ENCODE data around the gene ABCD3. TPM values are rescaled to one million over a fixed set of nuclear protein-coding genes. Genes with fewer than 3 reads are reported as not detected.

ABCD3 gene
- total and polyA plus RNA-seq, 2 of the 13 experiments (the other 11 are each of a cell fraction or from before 2014, with no cell fraction given) = 27.5 to 166 TPM

DNA sequence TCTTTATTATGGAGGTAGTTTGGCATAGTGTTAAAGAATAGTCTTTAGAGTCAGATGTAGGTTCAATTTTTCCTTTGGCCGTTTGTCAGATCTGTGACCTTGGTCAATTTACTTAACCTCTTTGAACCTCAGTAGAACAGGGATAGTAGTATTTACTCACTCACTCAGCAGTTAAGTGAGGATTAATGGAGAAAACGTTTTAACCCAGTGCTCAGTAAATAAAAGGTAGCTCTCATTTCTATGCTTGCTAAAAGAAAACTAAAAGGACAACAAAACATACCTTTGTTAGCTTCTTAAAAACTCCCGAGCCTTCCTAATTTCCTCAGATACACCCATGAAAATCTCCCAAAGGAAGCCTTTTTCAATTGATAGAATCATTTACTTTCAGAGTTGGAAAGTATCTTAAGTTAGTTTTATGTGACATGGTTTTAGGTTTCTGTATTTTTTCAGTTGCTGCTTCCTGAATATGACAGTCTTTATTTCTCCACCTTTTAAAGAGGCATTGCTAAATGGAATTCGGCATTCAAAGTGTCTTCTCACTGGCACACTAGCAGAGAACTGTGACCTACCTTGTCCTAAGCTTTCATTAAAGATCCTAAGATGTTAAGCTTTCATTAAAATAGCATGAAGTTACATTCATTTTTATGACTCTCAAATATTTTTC is 7.8 kb downstream of the ABCD3 start (continued):
- TF ChIP-seq CHD4 (IDR thresholded peaks at IDR 0.05; ENCODE audit: borderline replicate concordance, low read length) (no peak), MLLT10 (CRISPR knock-in tag; IDR thresholded peaks at IDR 0.05) (no peak), RFX5 (IDR thresholded peaks at IDR 0.05; ENCODE audit: low read depth, low read length) (no peak), STAG1 (CRISPR knock-in tag; IDR thresholded peaks at IDR 0.05) (0 out of 2 replicates have a peak, but pooled peaks have one; percentile 3), ZNF432 (CRISPR knock-in tag; IDR thresholded peaks at IDR 0.05; ENCODE audit: borderline replicate concordance) (no peak), ZNF124 (CRISPR knock-in tag; IDR thresholded peaks at IDR 0.05) (no peak), POLR2AphosphoS2 (IDR thresholded peaks at IDR 0.05; ENCODE audit: low read depth, low read length) (no peak), ZBTB42 (CRISPR knock-in tag; IDR thresholded peaks at IDR 0.05) (no peak)
- TF ChIP-seq, protein P1, sequence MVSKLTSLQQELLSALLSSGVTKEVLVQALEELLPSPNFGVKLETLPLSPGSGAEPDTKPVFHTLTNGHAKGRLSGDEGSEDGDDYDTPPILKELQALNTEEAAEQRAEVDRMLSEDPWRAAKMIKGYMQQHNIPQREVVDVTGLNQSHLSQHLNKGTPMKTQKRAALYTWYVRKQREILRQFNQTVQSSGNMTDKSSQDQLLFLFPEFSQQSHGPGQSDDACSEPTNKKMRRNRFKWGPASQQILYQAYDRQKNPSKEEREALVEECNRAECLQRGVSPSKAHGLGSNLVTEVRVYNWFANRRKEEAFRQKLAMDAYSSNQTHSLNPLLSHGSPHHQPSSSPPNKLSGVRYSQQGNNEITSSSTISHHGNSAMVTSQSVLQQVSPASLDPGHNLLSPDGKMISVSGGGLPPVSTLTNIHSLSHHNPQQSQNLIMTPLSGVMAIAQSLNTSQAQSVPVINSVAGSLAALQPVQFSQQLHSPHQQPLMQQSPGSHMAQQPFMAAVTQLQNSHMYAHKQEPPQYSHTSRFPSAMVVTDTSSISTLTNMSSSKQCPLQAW (CRISPR knock-in tag; IDR thresholded peaks at IDR 0.05) = no peak
- TF ChIP-seq, protein P2, sequence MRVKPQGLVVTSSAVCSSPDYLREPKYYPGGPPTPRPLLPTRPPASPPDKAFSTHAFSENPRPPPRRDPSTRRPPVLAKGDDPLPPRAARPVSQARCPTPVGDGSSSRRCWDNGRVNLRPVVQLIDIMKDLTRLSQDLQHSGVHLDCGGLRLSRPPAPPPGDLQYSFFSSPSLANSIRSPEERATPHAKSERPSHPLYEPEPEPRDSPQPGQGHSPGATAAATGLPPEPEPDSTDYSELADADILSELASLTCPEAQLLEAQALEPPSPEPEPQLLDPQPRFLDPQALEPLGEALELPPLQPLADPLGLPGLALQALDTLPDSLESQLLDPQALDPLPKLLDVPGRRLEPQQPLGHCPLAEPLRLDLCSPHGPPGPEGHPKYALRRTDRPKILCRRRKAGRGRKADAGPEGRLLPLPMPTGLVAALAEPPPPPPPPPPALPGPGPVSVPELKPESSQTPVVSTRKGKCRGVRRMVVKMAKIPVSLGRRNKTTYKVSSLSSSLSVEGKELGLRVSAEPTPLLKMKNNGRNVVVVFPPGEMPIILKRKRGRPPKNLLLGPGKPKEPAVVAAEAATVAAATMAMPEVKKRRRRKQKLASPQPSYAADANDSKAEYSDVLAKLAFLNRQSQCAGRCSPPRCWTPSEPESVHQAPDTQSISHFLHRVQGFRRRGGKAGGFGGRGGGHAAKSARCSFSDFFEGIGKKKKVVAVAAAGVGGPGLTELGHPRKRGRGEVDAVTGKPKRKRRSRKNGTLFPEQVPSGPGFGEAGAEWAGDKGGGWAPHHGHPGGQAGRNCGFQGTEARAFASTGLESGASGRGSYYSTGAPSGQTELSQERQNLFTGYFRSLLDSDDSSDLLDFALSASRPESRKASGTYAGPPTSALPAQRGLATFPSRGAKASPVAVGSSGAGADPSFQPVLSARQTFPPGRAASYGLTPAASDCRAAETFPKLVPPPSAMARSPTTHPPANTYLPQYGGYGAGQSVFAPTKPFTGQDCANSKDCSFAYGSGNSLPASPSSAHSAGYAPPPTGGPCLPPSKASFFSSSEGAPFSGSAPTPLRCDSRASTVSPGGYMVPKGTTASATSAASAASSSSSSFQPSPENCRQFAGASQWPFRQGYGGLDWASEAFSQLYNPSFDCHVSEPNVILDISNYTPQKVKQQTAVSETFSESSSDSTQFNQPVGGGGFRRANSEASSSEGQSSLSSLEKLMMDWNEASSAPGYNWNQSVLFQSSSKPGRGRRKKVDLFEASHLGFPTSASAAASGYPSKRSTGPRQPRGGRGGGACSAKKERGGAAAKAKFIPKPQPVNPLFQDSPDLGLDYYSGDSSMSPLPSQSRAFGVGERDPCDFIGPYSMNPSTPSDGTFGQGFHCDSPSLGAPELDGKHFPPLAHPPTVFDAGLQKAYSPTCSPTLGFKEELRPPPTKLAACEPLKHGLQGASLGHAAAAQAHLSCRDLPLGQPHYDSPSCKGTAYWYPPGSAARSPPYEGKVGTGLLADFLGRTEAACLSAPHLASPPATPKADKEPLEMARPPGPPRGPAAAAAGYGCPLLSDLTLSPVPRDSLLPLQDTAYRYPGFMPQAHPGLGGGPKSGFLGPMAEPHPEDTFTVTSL (CRISPR knock-in tag; IDR thresholded peaks at IDR 0.05; ENCODE audit: borderline replicate concordance) = peak; percentile 98
- TF ChIP-seq, protein P3, sequence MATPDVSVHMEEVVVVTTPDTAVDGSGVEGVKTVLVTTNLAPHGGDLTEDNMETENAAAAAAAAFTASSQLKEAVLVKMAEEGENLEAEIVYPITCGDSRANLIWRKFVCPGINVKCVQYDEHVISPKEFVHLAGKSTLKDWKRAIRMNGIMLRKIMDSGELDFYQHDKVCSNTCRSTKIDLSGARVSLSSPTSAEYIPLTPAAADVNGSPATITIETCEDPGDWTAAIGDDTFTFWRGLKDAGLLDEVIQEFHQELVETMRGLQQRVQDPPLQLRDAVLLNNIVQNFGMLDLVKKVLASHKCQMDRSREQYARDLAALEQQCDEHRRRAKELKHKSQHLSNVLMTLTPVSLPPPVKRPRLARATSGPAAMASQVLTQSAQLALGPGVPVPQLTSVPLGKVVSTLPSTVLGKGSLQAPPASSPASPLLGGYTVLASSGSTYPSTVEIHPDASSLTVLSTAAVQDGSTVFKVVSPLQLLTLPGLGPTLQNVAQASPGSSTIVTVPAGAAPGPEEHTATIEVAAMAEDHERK (CRISPR knock-in tag; IDR thresholded peaks at IDR 0.05; ENCODE audit: low read depth) = no peak
- TF ChIP-seq, protein P4, sequence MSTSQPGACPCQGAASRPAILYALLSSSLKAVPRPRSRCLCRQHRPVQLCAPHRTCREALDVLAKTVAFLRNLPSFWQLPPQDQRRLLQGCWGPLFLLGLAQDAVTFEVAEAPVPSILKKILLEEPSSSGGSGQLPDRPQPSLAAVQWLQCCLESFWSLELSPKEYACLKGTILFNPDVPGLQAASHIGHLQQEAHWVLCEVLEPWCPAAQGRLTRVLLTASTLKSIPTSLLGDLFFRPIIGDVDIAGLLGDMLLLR (CRISPR knock-in tag; IDR thresholded peaks at IDR 0.05) = no peak
- TF ChIP-seq, protein P5, sequence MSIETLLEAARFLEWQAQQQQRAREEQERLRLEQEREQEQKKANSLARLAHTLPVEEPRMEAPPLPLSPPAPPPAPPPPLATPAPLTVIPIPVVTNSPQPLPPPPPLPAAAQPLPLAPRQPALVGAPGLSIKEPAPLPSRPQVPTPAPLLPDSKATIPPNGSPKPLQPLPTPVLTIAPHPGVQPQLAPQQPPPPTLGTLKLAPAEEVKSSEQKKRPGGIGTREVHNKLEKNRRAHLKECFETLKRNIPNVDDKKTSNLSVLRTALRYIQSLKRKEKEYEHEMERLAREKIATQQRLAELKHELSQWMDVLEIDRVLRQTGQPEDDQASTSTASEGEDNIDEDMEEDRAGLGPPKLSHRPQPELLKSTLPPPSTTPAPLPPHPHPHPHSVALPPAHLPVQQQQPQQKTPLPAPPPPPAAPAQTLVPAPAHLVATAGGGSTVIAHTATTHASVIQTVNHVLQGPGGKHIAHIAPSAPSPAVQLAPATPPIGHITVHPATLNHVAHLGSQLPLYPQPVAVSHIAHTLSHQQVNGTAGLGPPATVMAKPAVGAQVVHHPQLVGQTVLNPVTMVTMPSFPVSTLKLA (IDR thresholded peaks at IDR 0.05) = no peak

Data from HepG2 (cell line).